ENCODE data around the gene CTBP1.

DNA sequence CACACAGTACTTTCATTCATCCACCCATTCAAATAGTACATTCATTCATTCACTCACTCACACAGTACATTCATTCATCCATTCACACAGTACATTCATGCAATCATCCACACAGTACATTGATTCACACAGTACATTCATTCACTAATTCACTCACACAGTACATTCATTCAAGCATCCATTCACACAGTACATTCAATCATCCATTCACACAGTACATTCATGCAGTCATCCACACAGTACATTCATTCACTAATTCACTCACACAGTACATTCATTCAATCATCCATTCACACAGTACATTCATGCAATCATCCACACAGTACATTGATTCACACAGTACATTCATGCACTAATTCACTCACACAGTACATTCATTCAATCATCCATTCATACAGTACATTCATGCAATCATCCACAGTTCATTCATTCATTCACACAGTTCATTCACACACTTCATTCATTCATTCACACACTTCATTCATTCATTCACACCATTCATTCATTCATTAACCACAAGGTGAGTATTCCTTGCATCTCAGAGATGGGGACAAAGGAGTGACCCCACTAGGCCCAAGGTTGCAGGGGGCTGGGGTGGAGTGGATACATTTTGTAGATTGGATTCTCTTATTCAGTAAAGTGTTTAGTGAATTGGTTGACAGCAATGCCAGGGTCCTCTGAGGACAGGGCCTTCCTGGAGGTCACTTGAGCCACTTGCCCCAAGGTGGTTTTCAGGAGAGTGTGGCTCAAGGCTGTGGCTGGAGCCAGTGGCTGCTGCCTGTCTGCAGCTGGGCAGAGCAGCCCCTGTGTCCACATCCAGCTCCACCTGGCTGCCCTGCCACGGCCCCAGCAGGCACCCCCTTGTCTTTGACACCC is 72.3 kb downstream of the CTBP1 start:
- TF ChIP-seq, protein P1, sequence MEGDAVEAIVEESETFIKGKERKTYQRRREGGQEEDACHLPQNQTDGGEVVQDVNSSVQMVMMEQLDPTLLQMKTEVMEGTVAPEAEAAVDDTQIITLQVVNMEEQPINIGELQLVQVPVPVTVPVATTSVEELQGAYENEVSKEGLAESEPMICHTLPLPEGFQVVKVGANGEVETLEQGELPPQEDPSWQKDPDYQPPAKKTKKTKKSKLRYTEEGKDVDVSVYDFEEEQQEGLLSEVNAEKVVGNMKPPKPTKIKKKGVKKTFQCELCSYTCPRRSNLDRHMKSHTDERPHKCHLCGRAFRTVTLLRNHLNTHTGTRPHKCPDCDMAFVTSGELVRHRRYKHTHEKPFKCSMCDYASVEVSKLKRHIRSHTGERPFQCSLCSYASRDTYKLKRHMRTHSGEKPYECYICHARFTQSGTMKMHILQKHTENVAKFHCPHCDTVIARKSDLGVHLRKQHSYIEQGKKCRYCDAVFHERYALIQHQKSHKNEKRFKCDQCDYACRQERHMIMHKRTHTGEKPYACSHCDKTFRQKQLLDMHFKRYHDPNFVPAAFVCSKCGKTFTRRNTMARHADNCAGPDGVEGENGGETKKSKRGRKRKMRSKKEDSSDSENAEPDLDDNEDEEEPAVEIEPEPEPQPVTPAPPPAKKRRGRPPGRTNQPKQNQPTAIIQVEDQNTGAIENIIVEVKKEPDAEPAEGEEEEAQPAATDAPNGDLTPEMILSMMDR (conservative IDR thresholded peaks at IDR 0.05; ENCODE audit: low read length), result no peak
- no peak for TF ChIP-seq EZH2phosphoT487 (IDR thresholded peaks at IDR 0.05; ENCODE audit: borderline replicate concordance)
